MM.1S (cell line): ENCODE data around the gene EGLN3.
"Not testable (repeated sequence)": the region's sequence is repeated elsewhere in the genome, so short reads cannot be mapped to it uniquely, and the experiment has no call there.

Source experiments
- DNase-seq: peaks from one replicate; pipeline ENCODE4 v3.0.0-alpha.2; 2015
- H2AFZ ChIP-seq: fragments of 300-600 bp; sonication (generic); 2 replicates; pipeline ENCODE4 v1.6.0; 2016; ENCODE audit warnings: antibody characterized with exemption, low read length
- H3F3A ChIP-seq: fragments of 300-600 bp; sonication (generic); 2 replicates; pipeline ENCODE4 v1.6.1; 2016; ENCODE audit warnings: mild to moderate bottlenecking, antibody characterized with exemption, low read length, moderate library complexity, mixed read lengths; ENCODE audit not compliant: insufficient read depth
- H3K27ac ChIP-seq: fragments of 300-600 bp; sonication (generic); 2 replicates; pipeline ENCODE4 v1.5.1; 2016; ENCODE audit warnings: mild to moderate bottlenecking, low read length
- H3K27me3 ChIP-seq: fragments of 300-600 bp; sonication (generic); replicated peaks from 2 replicates; pipeline ENCODE4 v1.6.0; 2016; ENCODE audit warnings: low read length; ENCODE audit not compliant: insufficient read depth
- H3K36me3 ChIP-seq: fragments of 300-600 bp; sonication (generic); replicated peaks from 2 replicates; pipeline ENCODE4 v1.6.1; 2016; ENCODE audit warnings: mild to moderate bottlenecking, low read length, mixed read lengths; ENCODE audit not compliant: insufficient read depth
- H3K4me1 ChIP-seq: fragments of 300-600 bp; sonication (generic); 2 replicates; pipeline ENCODE4 v1.6.1; 2016; ENCODE audit warnings: low read length, mixed read lengths
- H3K4me2 ChIP-seq: fragments of 300-600 bp; sonication (generic); 2 replicates; pipeline ENCODE4 v1.6.0; 2016; ENCODE audit warnings: low read depth, low read length
- H3K4me3 ChIP-seq: fragments of 300-600 bp; sonication (generic); 2 replicates; pipeline ENCODE4 v1.5.1; 2016; ENCODE audit warnings: low read length, mixed read lengths
- H3K79me2 ChIP-seq: fragments of 300-600 bp; sonication (generic); 2 replicates; pipeline ENCODE4 v1.6.1; 2016; ENCODE audit warnings: mixed run types, low read length, mixed read lengths
- H3K9ac ChIP-seq: fragments of 300-600 bp; sonication (generic); 2 replicates; pipeline ENCODE4 v1.6.1; 2016; ENCODE audit warnings: low read length, mixed read lengths
- H3K9me2 ChIP-seq: fragments of 300-600 bp; sonication (generic); replicated peaks from 2 replicates; pipeline ENCODE4 v1.6.1; 2016; ENCODE audit warnings: mild to moderate bottlenecking, low read length, mixed read lengths; ENCODE audit not compliant: insufficient read depth
- H3K9me3 ChIP-seq: fragments of 300-600 bp; sonication (generic); replicated peaks from 2 replicates; pipeline ENCODE4 v1.6.1; 2016; ENCODE audit warnings: mild to moderate bottlenecking, low read length, mixed read lengths; ENCODE audit not compliant: insufficient read depth
- H4K20me1 ChIP-seq: fragments of 300-600 bp; sonication (generic); 2 replicates; pipeline ENCODE4 v1.6.1; 2016; ENCODE audit warnings: mild to moderate bottlenecking, low read length, moderate library complexity, mixed read lengths; ENCODE audit not compliant: insufficient read depth
- CTCF ChIP-seq: fragments of 300-600 bp; sonication (generic); IDR thresholded peaks from 2 replicates; pipeline ENCODE4 v1.5.1; 2016; ENCODE audit warnings: antibody characterized with exemption, low read length, mixed read lengths
- EZH2 ChIP-seq: fragments of 300-600 bp; sonication (generic); optimal IDR thresholded peaks from 2 replicates; pipeline ENCODE3; 2017; ENCODE audit warnings: low read depth, mild to moderate bottlenecking, antibody characterized with exemption, low read length, mixed read lengths
- EZH2phosphoT487 ChIP-seq: fragments of 300-600 bp; sonication (generic); IDR thresholded peaks from 2 replicates; pipeline ENCODE4 v1.6.1; 2018; ENCODE audit warnings: antibody characterized with exemption, low read length

EGLN3 gene

GRCh38 chr14:33966276-33966675 lies 15.4 kb upstream of the EGLN3 start:
- no peak overlapping the region for H3K9ac ChIP-seq
- DNase-seq, result no peak
- no peaks in the 10 kb centered on the region for H3K9me3 ChIP-seq
- no peaks in the 10 kb centered on the region for H4K20me1 ChIP-seq
- H3K9me2 ChIP-seq, result no peaks in the 10 kb centered on the region
- H3K36me3 ChIP-seq, result no peaks in the 10 kb centered on the region
- no peak overlapping the region for H3K4me2 ChIP-seq
- no peak overlapping the region for H2AFZ ChIP-seq
- TF ChIP-seq CTCF (no peak), EZH2 (no peak), EZH2phosphoT487 (no peak)
- no peaks in the 10 kb centered on the region for H3K4me1 ChIP-seq
- H3K4me3 ChIP-seq, result no peak overlapping the region
- H3F3A ChIP-seq, result no peaks in the 10 kb centered on the region
- H3K27ac ChIP-seq, result no peak overlapping the region
- H3K79me2 ChIP-seq, result no peaks in the 10 kb centered on the region
- H3K27me3 ChIP-seq, result no peaks in the 10 kb centered on the region

GRCh38 chr14:33964599-33965317 lies 13.9 kb upstream of the EGLN3 start:
- Histone ChIP-seq H3K36me3 (no peaks in the 10 kb centered on the region), H3F3A (no peaks in the 10 kb centered on the region), H4K20me1 (no peaks in the 10 kb centered on the region), H2AFZ (no peak overlapping the region), H3K9me3 (no peaks in the 10 kb centered on the region), H3K9me2 (no peaks in the 10 kb centered on the region), H3K4me3 (no peak overlapping the region), H3K4me2 (no peak overlapping the region), H3K4me1 (no peaks in the 10 kb centered on the region), H3K27ac (no peak overlapping the region), H3K9ac (no peak overlapping the region), H3K79me2 (no peaks in the 10 kb centered on the region), H3K27me3 (no peaks in the 10 kb centered on the region)
- no peak for DNase-seq
- no peak for TF ChIP-seq EZH2
- no peak for TF ChIP-seq EZH2phosphoT487
- TF ChIP-seq CTCF, result no peak

GRCh38 chr14:33963892-33964291 lies 13.0 kb upstream of the EGLN3 start:
- H3K4me2 ChIP-seq, result no peak overlapping the region
- H3F3A ChIP-seq, result no peaks in the 10 kb centered on the region
- H3K79me2 ChIP-seq, result no peaks in the 10 kb centered on the region
- no peaks in the 10 kb centered on the region for H3K36me3 ChIP-seq
- no peaks in the 10 kb centered on the region for H3K27me3 ChIP-seq
- no peaks in the 10 kb centered on the region for H4K20me1 ChIP-seq
- TF ChIP-seq EZH2 (no peak), CTCF (no peak)
- no peak for DNase-seq
- H3K9me2 ChIP-seq, result no peaks in the 10 kb centered on the region
- H3K9ac ChIP-seq, result no peak overlapping the region
- H3K4me1 ChIP-seq, result no peaks in the 10 kb centered on the region
- H3K27ac ChIP-seq, result no peak overlapping the region
- H3K9me3 ChIP-seq, result no peaks in the 10 kb centered on the region
- no peak overlapping the region for H3K4me3 ChIP-seq
- no peak overlapping the region for H2AFZ ChIP-seq

- not testable (repeated sequence) for H2AFZ ChIP-seq
Measured at GRCh38 chr14:33962466-33962865, 11.6 kb upstream of the EGLN3 start.

More at GRCh38 chr14:33962466-33962865, 11.6 kb upstream of the EGLN3 start:
- H3K27ac ChIP-seq, H3K9me2 ChIP-seq, H3K4me3 ChIP-seq, H3F3A ChIP-seq, H3K79me2 ChIP-seq, H3K36me3 ChIP-seq, DNase-seq, H3K9ac ChIP-seq, H4K20me1 ChIP-seq, H3K4me1 ChIP-seq, H3K27me3 ChIP-seq, H3K4me2 ChIP-seq, H3K9me3 ChIP-seq: not testable (repeated sequence)
